ENCODE data around the gene RIMBP3C.
"Not testable (repeated sequence)": the region's sequence is repeated elsewhere in the genome, so short reads cannot be mapped to it uniquely, and the experiment has no call there.

The RIMBP3C gene

GRCh38 chr22:21551361-21551760 lies at the start of gene RIMBP3C:
TSS of gene RIMBP3C (minus strand) at chr22:21551461. CDS start at chr22:21550976, 485 bp downstream.
- not testable (repeated sequence) for DNase-seq

- no peak for DNase-seq
These were observed 48.0 kb upstream of the RIMBP3C start for GRCh38 chr22:21599053-21599893.

GRCh38 chr22:21598302-21598701 lies 47.0 kb upstream of the RIMBP3C start:
- no peak for DNase-seq

- not testable (repeated sequence) for DNase-seq
These were observed 45.3 kb upstream of the RIMBP3C start for GRCh38 chr22:21596356-21597135.

GRCh38 chr22:21594865-21595452 lies 43.7 kb upstream of the RIMBP3C start:
- no peak for DNase-seq

- DNase-seq = no peak
These were observed 42.4 kb upstream of the RIMBP3C start for GRCh38 chr22:21593406-21594232.

- DNase-seq = no peak
These were observed 41.2 kb upstream of the RIMBP3C start for GRCh38 chr22:21592422-21592821.

GRCh38 chr22:21591695-21592094 lies 40.4 kb upstream of the RIMBP3C start:
- DNase-seq = no peak

- no peak for DNase-seq
These were observed 39.8 kb upstream of the RIMBP3C start for GRCh38 chr22:21590809-21591641.

GRCh38 chr22:21589396-21589795 lies 38.1 kb upstream of the RIMBP3C start:
- DNase-seq = no peak

GRCh38 chr22:21587803-21588611 lies 36.7 kb upstream of the RIMBP3C start:
- no peak for DNase-seq

GRCh38 chr22:21585389-21585788 lies 34.1 kb upstream of the RIMBP3C start:
- no peak for DNase-seq

- DNase-seq = no peak
These were observed 31.8 kb upstream of the RIMBP3C start for GRCh38 chr22:21582801-21583740.

- DNase-seq = not testable (repeated sequence)
These were observed 29.9 kb upstream of the RIMBP3C start for GRCh38 chr22:21581009-21581713.

GRCh38 chr22:21580623-21581007 lies 29.4 kb upstream of the RIMBP3C start:
- not testable (repeated sequence) for DNase-seq

GRCh38 chr22:21579474-21579851 lies 28.2 kb upstream of the RIMBP3C start:
- DNase-seq = no peak

- no peak for DNase-seq
These were observed 22.7 kb upstream of the RIMBP3C start for GRCh38 chr22:21573750-21574494.

GRCh38 chr22:21573293-21573734 lies 22.1 kb upstream of the RIMBP3C start:
- no peak for DNase-seq
